Keratinocyte (primary cell): ENCODE data around the gene YDJC.

Source experiments
- EZH2 ChIP-seq: IDR thresholded peaks from one replicate; pipeline ENCODE4 v1.6.1; 2012; ENCODE audit warnings: inconsistent platforms, mild to moderate bottlenecking, low read length, moderate library complexity
- TF ChIP-seq, protein P1 (sequence below), 3 experiments: IDR thresholded peaks in 1 of 3; conservative IDR thresholded peaks in 1 of 3; optimal IDR thresholded peaks in 1 of 3; 2 replicates in 2 of 3; 3 replicates in 1 of 3; pipeline versions ENCODE3 to v1.5.1; 2011; ENCODE audit warnings: low read length in 3 of 3, mild to moderate bottlenecking in 3 of 3, moderate library complexity in 2 of 3, control low read depth in 1 of 3, inconsistent platforms in 1 of 3; ENCODE audit not compliant: insufficient read depth in 2 of 3; ENCODE audit errors: extremely low read depth in 1 of 3

DNA sequence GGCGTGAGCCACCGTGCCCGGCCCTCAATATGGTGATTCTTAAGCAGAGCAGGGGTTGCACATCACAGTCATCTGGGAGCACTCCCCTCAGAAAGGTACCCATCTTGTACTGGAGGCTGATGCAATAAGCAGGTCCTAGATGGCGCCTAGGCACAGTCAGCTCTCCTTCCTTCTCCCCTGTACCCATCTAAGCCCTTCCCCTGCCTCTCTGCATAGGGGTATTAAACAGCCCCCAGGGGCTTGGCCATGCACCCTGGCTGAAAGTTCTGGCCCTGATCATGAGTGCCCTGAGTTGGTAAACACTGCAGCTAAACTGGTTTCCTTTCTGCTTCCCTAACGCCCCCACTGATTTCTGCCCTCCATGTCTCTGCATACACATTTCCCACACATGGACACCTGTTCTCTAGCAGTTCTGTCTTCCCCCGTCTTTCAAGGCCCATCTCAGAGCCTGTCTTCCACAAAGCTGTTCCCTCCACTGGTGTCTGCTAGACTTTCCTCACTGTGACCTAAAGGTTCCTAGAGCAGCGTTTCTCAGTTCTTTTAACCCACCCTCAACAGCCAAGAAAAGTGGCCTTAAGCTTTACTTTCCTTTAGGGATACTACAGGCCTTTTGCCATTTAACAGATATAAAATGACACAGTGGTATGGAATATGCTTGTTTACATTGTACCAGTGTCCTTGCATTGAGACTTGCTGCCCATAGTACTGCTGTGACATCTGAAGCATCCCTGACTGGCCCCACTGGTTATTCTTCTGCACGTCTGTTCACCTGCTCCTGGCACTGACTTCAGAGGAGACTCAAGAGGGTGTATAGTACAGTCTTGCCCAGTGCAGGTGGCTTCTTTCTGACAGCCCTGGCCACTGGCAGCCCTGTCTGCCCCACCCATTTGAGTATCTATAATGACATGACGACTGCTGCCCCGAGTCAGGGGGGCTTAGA, 46.8 kb downstream of the YDJC start:
- TF ChIP-seq, protein P1, sequence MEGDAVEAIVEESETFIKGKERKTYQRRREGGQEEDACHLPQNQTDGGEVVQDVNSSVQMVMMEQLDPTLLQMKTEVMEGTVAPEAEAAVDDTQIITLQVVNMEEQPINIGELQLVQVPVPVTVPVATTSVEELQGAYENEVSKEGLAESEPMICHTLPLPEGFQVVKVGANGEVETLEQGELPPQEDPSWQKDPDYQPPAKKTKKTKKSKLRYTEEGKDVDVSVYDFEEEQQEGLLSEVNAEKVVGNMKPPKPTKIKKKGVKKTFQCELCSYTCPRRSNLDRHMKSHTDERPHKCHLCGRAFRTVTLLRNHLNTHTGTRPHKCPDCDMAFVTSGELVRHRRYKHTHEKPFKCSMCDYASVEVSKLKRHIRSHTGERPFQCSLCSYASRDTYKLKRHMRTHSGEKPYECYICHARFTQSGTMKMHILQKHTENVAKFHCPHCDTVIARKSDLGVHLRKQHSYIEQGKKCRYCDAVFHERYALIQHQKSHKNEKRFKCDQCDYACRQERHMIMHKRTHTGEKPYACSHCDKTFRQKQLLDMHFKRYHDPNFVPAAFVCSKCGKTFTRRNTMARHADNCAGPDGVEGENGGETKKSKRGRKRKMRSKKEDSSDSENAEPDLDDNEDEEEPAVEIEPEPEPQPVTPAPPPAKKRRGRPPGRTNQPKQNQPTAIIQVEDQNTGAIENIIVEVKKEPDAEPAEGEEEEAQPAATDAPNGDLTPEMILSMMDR (optimal IDR thresholded peaks at IDR 0.05 in 1 of 3, IDR thresholded peaks at IDR 0.05 in 1 of 3, conservative IDR thresholded peaks at IDR 0.05 in 1 of 3; ENCODE audit: extremely low read depth in 1 of 3, insufficient read depth in 2 of 3, low read length in 3 of 3), result no peak
- TF ChIP-seq EZH2, result no peak
